ENCODE data around the gene MITF.
"Not testable (repeated sequence)": the region's sequence is repeated elsewhere in the genome, so short reads cannot be mapped to it uniquely, and the experiment has no call there.

The MITF gene

GRCh38 chr3:69879051-69879450, 139.8 kb downstream of the MITF start:
- no peak for DNase-seq

DNA sequence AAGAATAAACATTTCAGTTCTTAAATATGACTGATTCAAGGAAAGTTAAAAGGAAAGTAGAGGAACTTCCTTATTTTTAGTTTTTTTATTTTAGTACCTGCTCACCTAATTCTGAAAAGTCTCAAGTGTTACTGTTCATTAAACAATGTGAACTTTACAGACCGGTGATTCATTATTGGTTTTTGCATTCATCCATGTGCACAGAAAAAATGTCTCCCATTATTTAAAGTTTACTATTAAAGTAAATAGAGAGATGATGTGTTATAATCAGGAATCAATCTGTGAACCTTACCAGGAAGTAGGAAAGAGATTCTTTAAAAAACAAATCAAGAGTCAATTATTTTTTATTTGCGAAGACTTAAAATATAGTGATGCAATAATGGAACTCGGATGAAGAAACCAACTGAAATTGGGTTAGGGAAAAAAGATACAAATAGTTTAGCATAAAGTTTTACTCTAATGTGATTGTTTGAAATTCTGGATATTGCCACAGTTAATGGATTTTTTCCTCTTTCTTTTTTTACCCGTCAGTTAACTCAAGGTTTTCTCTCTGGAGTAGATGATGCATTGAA, 140.9 kb downstream of the MITF start:
- no peak for DNase-seq

- no peak for DNase-seq
Observed at GRCh38 chr3:69881051-69881450, 141.8 kb downstream of the MITF start.

- no peak for DNase-seq
Observed at GRCh38 chr3:69881756-69882428, 142.6 kb downstream of the MITF start.

DNA sequence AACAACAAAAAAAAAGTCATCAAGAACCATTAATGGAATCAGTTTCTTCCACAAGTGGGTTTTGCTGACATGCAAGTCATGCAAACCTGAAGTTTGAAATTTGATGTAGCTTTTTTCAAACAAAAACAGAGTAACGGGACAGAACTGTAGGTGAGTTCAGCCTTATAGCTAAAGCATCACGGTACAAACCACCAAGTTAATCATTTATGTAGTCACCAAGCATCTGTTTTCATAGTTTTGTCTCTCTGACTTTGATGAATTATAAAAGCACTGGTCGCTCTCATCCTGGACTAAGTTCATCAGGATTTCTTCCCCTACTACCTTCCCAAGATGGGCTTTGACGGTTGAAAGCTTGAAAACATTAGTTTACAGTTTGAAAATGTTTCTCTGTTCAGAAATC, 143.3 kb downstream of the MITF start:
- DNase-seq = no peak

- no peak for DNase-seq
Observed at GRCh38 chr3:69888040-69888942, 149.0 kb downstream of the MITF start.

- DNase-seq = no peak
Observed at GRCh38 chr3:69888943-69889315, 149.7 kb downstream of the MITF start.

DNA sequence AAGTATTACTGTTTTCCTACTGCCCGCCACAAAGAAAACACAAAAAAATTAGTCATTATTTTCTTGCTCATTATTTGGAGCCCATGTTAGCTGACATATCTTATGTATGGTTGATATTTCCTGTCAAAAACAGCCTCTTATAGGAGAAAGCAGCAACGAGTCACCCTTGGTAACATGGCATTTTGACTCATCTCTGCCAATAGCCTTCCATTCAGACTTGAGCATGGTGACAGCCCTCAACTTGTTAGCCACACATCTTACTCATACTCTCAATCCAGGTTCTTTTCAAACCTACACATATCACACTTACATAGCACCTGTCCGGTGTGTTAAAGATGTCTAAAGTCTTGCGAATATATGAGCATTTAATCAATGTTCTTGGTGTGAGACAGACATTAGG, 150.8 kb downstream of the MITF start:
- no peak for DNase-seq

- DNase-seq = no peak
Observed at GRCh38 chr3:69890691-69891090, 151.4 kb downstream of the MITF start.

DNA sequence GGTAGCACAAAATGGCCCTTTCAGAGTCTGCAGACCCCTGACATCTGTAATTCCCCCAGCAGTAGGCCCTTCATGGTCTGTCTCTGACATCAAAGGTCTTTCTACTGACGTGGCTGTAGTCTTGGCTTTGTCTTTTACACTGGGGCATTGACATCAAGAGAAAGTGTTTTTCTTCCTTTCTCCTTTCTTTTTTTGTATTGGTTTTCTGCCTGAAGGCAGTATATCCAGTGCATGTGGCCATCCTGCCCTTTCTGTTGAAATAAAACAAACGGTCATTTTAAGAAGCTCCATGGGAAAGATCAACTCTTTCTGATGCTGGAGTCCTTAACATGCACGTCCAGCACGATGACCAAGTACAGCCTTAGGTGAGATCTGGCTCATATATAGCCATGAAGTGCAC, 153.4 kb downstream of the MITF start:
- no peak for DNase-seq

DNA sequence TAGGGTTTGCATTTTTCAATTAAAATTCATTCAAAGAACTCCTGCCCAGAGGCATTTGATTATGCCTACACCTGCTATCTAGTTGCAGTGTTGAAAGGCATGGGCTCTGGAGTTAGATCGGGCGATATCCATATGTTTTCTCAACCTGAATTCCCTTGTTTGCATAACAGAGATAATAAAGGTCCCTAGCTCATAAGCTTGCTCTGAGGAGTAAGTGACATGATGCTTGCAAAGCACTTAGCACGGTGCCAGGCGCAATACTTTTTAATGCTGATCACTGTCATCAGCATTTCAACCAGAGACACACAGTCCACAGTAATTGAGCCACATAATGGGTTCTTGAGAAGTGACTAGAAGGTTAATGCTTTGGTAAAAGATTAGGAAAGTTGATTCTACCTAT, 154.0 kb downstream of the MITF start:
- DNase-seq = no peak

- DNase-seq = no peak
Observed at GRCh38 chr3:69896095-69896494, 156.8 kb downstream of the MITF start.

DNA sequence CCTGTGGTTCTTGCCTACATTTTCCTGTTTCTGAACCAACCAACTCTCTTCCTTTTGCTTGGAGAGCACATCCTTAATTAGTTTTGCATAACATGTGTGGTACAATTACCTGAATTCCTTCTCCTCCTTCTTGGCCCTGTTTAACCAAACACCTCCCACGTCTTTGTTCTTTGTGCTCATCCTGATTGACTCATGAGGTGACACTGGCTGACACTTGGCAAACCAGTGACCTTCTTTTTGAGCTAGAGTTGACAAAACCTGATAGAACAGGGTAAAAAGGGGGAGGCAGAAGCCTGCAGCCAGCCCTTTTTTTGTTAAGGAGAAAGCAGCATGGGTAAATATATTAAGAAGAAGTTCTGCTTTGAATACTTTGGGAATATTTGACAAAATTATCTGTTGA, 161.1 kb downstream of the MITF start:
- DNase-seq = no peak

DNA sequence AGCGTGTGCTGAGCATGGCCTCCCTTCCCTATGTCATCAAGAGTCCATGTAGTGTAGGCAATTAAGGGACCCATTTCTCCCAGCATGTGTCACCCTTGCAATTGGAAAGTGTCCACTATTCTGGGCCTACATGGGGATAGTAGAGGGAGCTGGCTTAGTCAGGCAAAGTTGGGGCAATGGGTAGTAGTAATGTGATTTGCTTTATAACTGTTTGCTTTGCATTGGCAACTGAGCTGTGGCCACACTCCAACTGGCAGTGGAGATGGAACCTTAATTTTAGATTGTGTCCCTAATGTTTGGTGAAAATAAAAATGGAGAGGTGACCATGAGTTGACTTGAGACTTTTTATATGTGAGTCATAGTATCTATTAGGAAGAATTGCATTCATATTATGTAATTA, 162.5 kb downstream of the MITF start:
- no peak for DNase-seq

GRCh38 chr3:69902386-69902785, 163.1 kb downstream of the MITF start:
- no peak for DNase-seq

DNA sequence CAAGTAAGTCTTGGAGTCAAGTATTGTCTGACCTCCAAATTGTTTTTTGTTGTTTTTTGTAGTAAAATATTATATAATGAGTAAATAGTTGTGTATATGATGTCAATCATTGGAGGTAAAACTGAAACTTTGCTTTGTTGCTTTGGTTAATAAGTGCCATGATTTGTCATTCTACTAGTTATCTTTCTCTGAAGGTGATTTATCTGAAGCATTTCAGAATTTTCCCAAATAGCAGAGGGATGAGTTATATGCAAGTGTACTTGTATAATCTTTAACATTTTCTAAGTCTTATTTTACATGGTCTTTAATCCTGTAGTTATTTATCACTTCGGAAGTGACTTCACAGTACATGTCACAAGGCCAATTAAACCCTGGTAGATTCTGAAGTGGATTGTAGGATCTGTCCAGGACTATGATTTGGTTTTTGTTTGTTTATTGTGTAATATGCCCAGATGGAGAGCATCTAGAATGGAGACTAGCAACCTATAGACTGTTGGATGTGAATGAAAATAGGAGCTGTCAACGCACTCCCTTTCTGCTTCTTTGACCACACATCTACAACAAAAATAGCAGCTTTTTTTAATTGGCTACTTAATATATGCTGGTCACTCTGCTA, 167.2 kb downstream of the MITF start:
- no peak for DNase-seq

GRCh38 chr3:69907554-69907953, 168.3 kb downstream of the MITF start:
- no peak for DNase-seq

- DNase-seq = not testable (repeated sequence)
Observed at GRCh38 chr3:69909859-69910258, 170.6 kb downstream of the MITF start.

GRCh38 chr3:69913422-69913821, 174.2 kb downstream of the MITF start:
- no peak for DNase-seq

DNA sequence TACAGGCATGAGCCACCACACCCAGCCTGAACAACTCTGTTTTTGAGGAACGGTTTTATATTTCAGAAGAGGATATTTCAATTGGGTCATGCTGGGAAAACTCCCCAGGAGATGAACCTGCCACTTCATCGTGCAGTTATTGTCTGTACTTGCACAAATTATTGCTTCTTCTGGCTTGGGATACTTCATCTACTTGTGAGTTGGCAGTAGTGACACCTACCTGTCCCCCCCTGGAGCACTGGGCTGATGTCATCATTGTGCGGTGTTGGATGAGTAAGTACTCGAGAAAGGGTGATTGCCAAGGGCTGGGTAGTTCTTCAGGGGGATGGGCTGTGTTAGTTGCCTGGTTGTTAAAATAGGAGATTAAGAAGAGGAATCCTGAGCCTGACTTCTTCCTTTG, 175.1 kb downstream of the MITF start:
- DNase-seq = no peak

- DNase-seq = no peak
Observed at GRCh38 chr3:69915726-69916125, 176.5 kb downstream of the MITF start.

GRCh38 chr3:69920009-69920408, 180.7 kb downstream of the MITF start:
- DNase-seq = not testable (repeated sequence)

DNA sequence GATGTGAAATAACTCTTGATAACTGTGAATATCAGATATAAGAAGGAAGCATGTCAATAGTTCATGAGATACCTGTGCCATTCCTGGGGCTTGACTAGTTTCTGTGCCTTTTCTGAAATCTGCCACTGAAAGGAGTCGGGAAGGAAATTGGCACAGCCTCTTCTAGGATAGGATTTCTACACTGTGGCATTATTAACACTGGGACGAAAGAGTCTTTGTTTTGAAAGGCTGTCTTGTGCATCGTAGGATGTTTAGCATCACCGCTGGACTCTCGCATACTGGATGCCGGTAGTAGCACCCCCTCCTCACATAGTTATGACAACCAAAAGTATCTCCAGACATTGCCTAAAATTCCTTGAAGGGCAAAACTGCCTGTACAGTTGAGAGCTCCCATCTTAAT, 182.4 kb downstream of the MITF start:
- DNase-seq = no peak

DNA sequence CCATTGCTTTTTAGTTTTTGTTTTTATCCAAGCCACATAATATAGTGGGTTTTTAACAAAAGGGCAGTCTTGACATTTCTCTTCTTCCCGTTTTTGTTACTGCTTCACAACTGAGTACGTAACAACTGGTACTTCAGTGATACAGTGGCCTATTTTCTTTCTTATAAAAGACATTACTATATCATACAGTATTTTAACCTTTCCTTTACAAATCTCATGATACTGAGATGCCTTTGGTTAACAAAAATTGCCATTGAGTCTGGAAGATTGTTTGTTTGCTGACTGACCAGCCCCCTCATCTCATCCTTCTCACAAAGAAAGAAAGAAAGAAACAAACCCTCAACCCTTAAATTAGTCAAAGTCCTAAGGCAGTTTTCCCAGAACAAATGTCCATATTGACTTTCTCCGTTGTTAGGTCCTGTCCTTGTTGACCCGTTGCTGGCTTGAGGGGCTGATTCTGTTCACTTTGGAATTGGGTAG, 183.3 kb downstream of the MITF start:
- no peak for DNase-seq

Measured in activated naive CD4-positive, alpha-beta T cell (primary cell).